ENCODE results near the gene RGP1.
A peak's percentile ranks its signal among the peaks of the same experiment; 100 is the strongest.

RGP1 gene

GRCh38 chr9:35719546-35719945 is 29.5 kb upstream of the RGP1 start:
- no peak overlapping the region for H3K27ac ChIP-seq (ENCODE audit: low read depth, low read length)
- H3K9ac ChIP-seq (ENCODE audit: low read depth in 1 of 2, low read length in 2 of 2): no peak overlapping the region
- H3K27me3 ChIP-seq (ENCODE audit: control insufficient read depth in 1 of 2, insufficient read depth in 2 of 2, low read length in 2 of 2): no peaks in the 10 kb centered on the region
- H3K4me1 ChIP-seq (ENCODE audit: control insufficient read depth in 1 of 2, insufficient read depth in 2 of 2, low read length in 2 of 2): no peaks in the 10 kb centered on the region
- peaks cover 87 to 100% of the 10 kb centered on the region in 2 donors for H3K36me3 ChIP-seq (ENCODE audit: control insufficient read depth in 1 of 2, insufficient read depth in 2 of 2, low read length in 2 of 2)
- H3K9me3 ChIP-seq (ENCODE audit: control insufficient read depth in 1 of 2, low read length in 2 of 2): no peaks in the 10 kb centered on the region
- H3K4me3 ChIP-seq (ENCODE audit: low read depth in 1 of 2, low read length in 2 of 2): no peak overlapping the region

GRCh38 chr9:35723426-35723825 is 25.7 kb upstream of the RGP1 start:
- H3K4me1 ChIP-seq (ENCODE audit: control insufficient read depth in 1 of 2, insufficient read depth in 2 of 2, low read length in 2 of 2): peaks cover 24 to 25% of the 10 kb centered on the region in 2 donors
- H3K36me3 ChIP-seq (ENCODE audit: control insufficient read depth in 1 of 2, insufficient read depth in 2 of 2, low read length in 2 of 2): peaks cover 63 to 76% of the 10 kb centered on the region in 2 donors
- H3K9ac ChIP-seq (ENCODE audit: low read depth in 1 of 2, low read length in 2 of 2): no peak overlapping the region
- H3K27ac ChIP-seq (ENCODE audit: low read depth, low read length): no peak overlapping the region
- no peaks in the 10 kb centered on the region for H3K9me3 ChIP-seq (ENCODE audit: control insufficient read depth in 1 of 2, low read length in 2 of 2)
- no peaks in the 10 kb centered on the region for H3K27me3 ChIP-seq (ENCODE audit: control insufficient read depth in 1 of 2, insufficient read depth in 2 of 2, low read length in 2 of 2)
- H3K4me3 ChIP-seq (ENCODE audit: low read depth in 1 of 2, low read length in 2 of 2): no peak overlapping the region

GRCh38 chr9:35723908-35724307 is 25.2 kb upstream of the RGP1 start:
- Histone ChIP-seq H3K27me3 (ENCODE audit: control insufficient read depth in 1 of 2, insufficient read depth in 2 of 2, low read length in 2 of 2) (no peaks in the 10 kb centered on the region), H3K27ac (ENCODE audit: low read depth, low read length) (no peak overlapping the region), H3K4me3 (ENCODE audit: low read depth in 1 of 2, low read length in 2 of 2) (no peak overlapping the region), H3K9ac (ENCODE audit: low read depth in 1 of 2, low read length in 2 of 2) (no peak overlapping the region), H3K36me3 (ENCODE audit: control insufficient read depth in 1 of 2, insufficient read depth in 2 of 2, low read length in 2 of 2) (peaks cover 61 to 71% of the 10 kb centered on the region in 2 donors), H3K4me1 (ENCODE audit: control insufficient read depth in 1 of 2, insufficient read depth in 2 of 2, low read length in 2 of 2) (peaks cover 29 to 30% of the 10 kb centered on the region in 2 donors), H3K9me3 (ENCODE audit: control insufficient read depth in 1 of 2, low read length in 2 of 2) (no peaks in the 10 kb centered on the region)

GRCh38 chr9:35725362-35725761 is 23.7 kb upstream of the RGP1 start:
- peaks cover 47 to 57% of the 10 kb centered on the region in 2 donors for H3K36me3 ChIP-seq (ENCODE audit: control insufficient read depth in 1 of 2, insufficient read depth in 2 of 2, low read length in 2 of 2)
- H3K9ac ChIP-seq (ENCODE audit: low read depth in 1 of 2, low read length in 2 of 2): no peak overlapping the region
- no peak overlapping the region for H3K4me3 ChIP-seq (ENCODE audit: low read depth in 1 of 2, low read length in 2 of 2)
- no peaks in the 10 kb centered on the region for H3K9me3 ChIP-seq (ENCODE audit: control insufficient read depth in 1 of 2, low read length in 2 of 2)
- peaks cover 44 to 45% of the 10 kb centered on the region in 2 donors for H3K4me1 ChIP-seq (ENCODE audit: control insufficient read depth in 1 of 2, insufficient read depth in 2 of 2, low read length in 2 of 2)
- H3K27ac ChIP-seq (ENCODE audit: low read depth, low read length): no peak overlapping the region
- H3K27me3 ChIP-seq (ENCODE audit: control insufficient read depth in 1 of 2, insufficient read depth in 2 of 2, low read length in 2 of 2): no peaks in the 10 kb centered on the region

- no peaks in the 10 kb centered on the region for H3K27me3 ChIP-seq (ENCODE audit: control insufficient read depth in 1 of 2, insufficient read depth in 2 of 2, low read length in 2 of 2)
- H3K4me3 ChIP-seq (ENCODE audit: low read depth in 1 of 2, low read length in 2 of 2): peak overlapping the region; percentile 23 to 93
- H3K9me3 ChIP-seq (ENCODE audit: control insufficient read depth in 1 of 2, low read length in 2 of 2): no peaks in the 10 kb centered on the region
- H3K36me3 ChIP-seq (ENCODE audit: control insufficient read depth in 1 of 2, insufficient read depth in 2 of 2, low read length in 2 of 2): peaks cover 33 to 41% of the 10 kb centered on the region in 2 donors
- peak overlapping the region in 1 of 2 donors; percentile 55 for H3K9ac ChIP-seq (ENCODE audit: low read depth in 1 of 2, low read length in 2 of 2)
- H3K27ac ChIP-seq (ENCODE audit: low read depth, low read length): peak overlapping the region; percentile 62
- H3K4me1 ChIP-seq (ENCODE audit: control insufficient read depth in 1 of 2, insufficient read depth in 2 of 2, low read length in 2 of 2): peaks cover 50 to 56% of the 10 kb centered on the region in 2 donors
These were observed 22.2 kb upstream of the RGP1 start for GRCh38 chr9:35726931-35727330.

- peaks cover 50 to 56% of the 10 kb centered on the region in 2 donors for H3K4me1 ChIP-seq (ENCODE audit: control insufficient read depth in 1 of 2, insufficient read depth in 2 of 2, low read length in 2 of 2)
- peaks cover 25 to 34% of the 10 kb centered on the region in 2 donors for H3K36me3 ChIP-seq (ENCODE audit: control insufficient read depth in 1 of 2, insufficient read depth in 2 of 2, low read length in 2 of 2)
- peak overlapping the region; percentile 51 to 55 for H3K9ac ChIP-seq (ENCODE audit: low read depth in 1 of 2, low read length in 2 of 2)
- H3K9me3 ChIP-seq (ENCODE audit: control insufficient read depth in 1 of 2, low read length in 2 of 2): no peaks in the 10 kb centered on the region
- H3K27me3 ChIP-seq (ENCODE audit: control insufficient read depth in 1 of 2, insufficient read depth in 2 of 2, low read length in 2 of 2): no peaks in the 10 kb centered on the region
- peak overlapping the region; percentile 55 to 93 for H3K4me3 ChIP-seq (ENCODE audit: low read depth in 1 of 2, low read length in 2 of 2)
- peak overlapping the region; percentile 62 for H3K27ac ChIP-seq (ENCODE audit: low read depth, low read length)
These were observed 21.4 kb upstream of the RGP1 start for GRCh38 chr9:35727676-35728040.

GRCh38 chr9:35728041-35728971 is 20.8 kb upstream of the RGP1 start:
- Histone ChIP-seq H3K4me1 (ENCODE audit: control insufficient read depth in 1 of 2, insufficient read depth in 2 of 2, low read length in 2 of 2) (peaks cover 55 to 62% of the 10 kb centered on the region in 2 donors), H3K9me3 (ENCODE audit: control insufficient read depth in 1 of 2, low read length in 2 of 2) (no peaks in the 10 kb centered on the region), H3K4me3 (ENCODE audit: low read depth in 1 of 2, low read length in 2 of 2) (peak overlapping the region; percentile 55 to 93), H3K36me3 (ENCODE audit: control insufficient read depth in 1 of 2, insufficient read depth in 2 of 2, low read length in 2 of 2) (peaks cover 22 to 27% of the 10 kb centered on the region in 2 donors), H3K27ac (ENCODE audit: low read depth, low read length) (peak overlapping the region; percentile 70), H3K27me3 (ENCODE audit: control insufficient read depth in 1 of 2, insufficient read depth in 2 of 2, low read length in 2 of 2) (no peaks in the 10 kb centered on the region), H3K9ac (ENCODE audit: low read depth in 1 of 2, low read length in 2 of 2) (peak overlapping the region; percentile 51 to 57)

- peaks cover 14 to 19% of the 10 kb centered on the region in 2 donors for H3K36me3 ChIP-seq (ENCODE audit: control insufficient read depth in 1 of 2, insufficient read depth in 2 of 2, low read length in 2 of 2)
- no peaks in the 10 kb centered on the region for H3K9me3 ChIP-seq (ENCODE audit: control insufficient read depth in 1 of 2, low read length in 2 of 2)
- peak overlapping the region; percentile 89 to 93 for H3K4me3 ChIP-seq (ENCODE audit: low read depth in 1 of 2, low read length in 2 of 2)
- no peaks in the 10 kb centered on the region for H3K27me3 ChIP-seq (ENCODE audit: control insufficient read depth in 1 of 2, insufficient read depth in 2 of 2, low read length in 2 of 2)
- H3K4me1 ChIP-seq (ENCODE audit: control insufficient read depth in 1 of 2, insufficient read depth in 2 of 2, low read length in 2 of 2): peaks cover 63 to 68% of the 10 kb centered on the region in 2 donors
- peak overlapping the region; percentile 38 for H3K27ac ChIP-seq (ENCODE audit: low read depth, low read length)
- H3K9ac ChIP-seq (ENCODE audit: low read depth in 1 of 2, low read length in 2 of 2): peak overlapping the region; percentile 29 to 89
These were observed 20.0 kb upstream of the RGP1 start for GRCh38 chr9:35729101-35729500.

GRCh38 chr9:35729700-35730485 is 19.2 kb upstream of the RGP1 start:
- Histone ChIP-seq H3K27ac (ENCODE audit: low read depth, low read length) (peak overlapping the region; percentile 97), H3K9me3 (ENCODE audit: control insufficient read depth in 1 of 2, low read length in 2 of 2) (no peaks in the 10 kb centered on the region), H3K4me1 (ENCODE audit: control insufficient read depth in 1 of 2, insufficient read depth in 2 of 2, low read length in 2 of 2) (peaks cover 68 to 69% of the 10 kb centered on the region in 2 donors), H3K9ac (ENCODE audit: low read depth in 1 of 2, low read length in 2 of 2) (peak overlapping the region; percentile 89 to 97), H3K27me3 (ENCODE audit: control insufficient read depth in 1 of 2, insufficient read depth in 2 of 2, low read length in 2 of 2) (no peaks in the 10 kb centered on the region), H3K4me3 (ENCODE audit: low read depth in 1 of 2, low read length in 2 of 2) (peak overlapping the region; percentile 89 to 93), H3K36me3 (ENCODE audit: control insufficient read depth in 1 of 2, insufficient read depth in 2 of 2, low read length in 2 of 2) (peaks cover 6 to 14% of the 10 kb centered on the region in 2 donors)

- H3K27me3 ChIP-seq (ENCODE audit: control insufficient read depth in 1 of 2, insufficient read depth in 2 of 2, low read length in 2 of 2): no peaks in the 10 kb centered on the region
- peak overlapping the region; percentile 89 to 93 for H3K4me3 ChIP-seq (ENCODE audit: low read depth in 1 of 2, low read length in 2 of 2)
- peaks cover 6 to 14% of the 10 kb centered on the region in 2 donors for H3K36me3 ChIP-seq (ENCODE audit: control insufficient read depth in 1 of 2, insufficient read depth in 2 of 2, low read length in 2 of 2)
- H3K9ac ChIP-seq (ENCODE audit: low read depth in 1 of 2, low read length in 2 of 2): peak overlapping the region; percentile 89 to 97
- peaks cover 66 to 69% of the 10 kb centered on the region in 2 donors for H3K4me1 ChIP-seq (ENCODE audit: control insufficient read depth in 1 of 2, insufficient read depth in 2 of 2, low read length in 2 of 2)
- no peaks in the 10 kb centered on the region for H3K9me3 ChIP-seq (ENCODE audit: control insufficient read depth in 1 of 2, low read length in 2 of 2)
- H3K27ac ChIP-seq (ENCODE audit: low read depth, low read length): peak overlapping the region; percentile 97
These were observed 18.6 kb upstream of the RGP1 start for GRCh38 chr9:35730486-35730854.

Measured in duodenal mucosa (tissue), 2 donors.